Glutamatergic neuron (in vitro differentiated cells): ENCODE data around the gene POLR3B. TPM values are rescaled to one million over a fixed set of nuclear protein-coding genes. Genes with fewer than 3 reads are reported as not detected.
"Not testable (repeated sequence)": the region's sequence is repeated elsewhere in the genome, so short reads cannot be mapped to it uniquely, and the experiment has no call there.

ENCODE experiments used
- DNase-seq: peaks from one replicate; pipeline ENCODE4 v3.0.0; 2022
- H3K27ac Mint-ChIP-seq: one replicate; pipeline ENCODE4 v1.8.0; 2020; ENCODE audit warnings: mild to moderate bottlenecking, mixed read lengths, inconsistent platforms; ENCODE audit not compliant: unreplicated experiment
- H3K27me3 Mint-ChIP-seq: one replicate; pipeline ENCODE4 v1.8.0; 2020; ENCODE audit warnings: mild to moderate bottlenecking, moderate library complexity, mixed read lengths, inconsistent platforms; ENCODE audit not compliant: unreplicated experiment
- H3K36me3 Mint-ChIP-seq: one replicate; pipeline ENCODE4 v1.8.0; 2020; ENCODE audit warnings: mild to moderate bottlenecking, mixed read lengths, inconsistent platforms; ENCODE audit not compliant: unreplicated experiment
- H3K4me1 Mint-ChIP-seq: one replicate; pipeline ENCODE4 v1.8.0; 2020; ENCODE audit warnings: mild to moderate bottlenecking, low read depth, mixed read lengths, inconsistent platforms; ENCODE audit not compliant: unreplicated experiment
- H3K4me3 Mint-ChIP-seq: one replicate; pipeline ENCODE4 v1.8.0; 2020; ENCODE audit warnings: mild to moderate bottlenecking, mixed read lengths, inconsistent platforms; ENCODE audit not compliant: unreplicated experiment
- H3K9me3 Mint-ChIP-seq: one replicate; pipeline ENCODE4 v1.8.0; 2020; ENCODE audit warnings: mild to moderate bottlenecking, moderate library complexity, mixed read lengths, inconsistent platforms; ENCODE audit not compliant: unreplicated experiment
- CTCF ChIP-seq: fragments of 200-600 bp; sonication (generic); IDR thresholded peaks from one replicate; pipeline ENCODE4 v1.5.0; 2021; ENCODE audit not compliant: partially characterized antibody, unreplicated experiment
- total RNA-seq: library from RNA; stranded (reverse); fragmentation: NEBNext Ultra II Directional; extraction: Animal tissue kit (Norgen Biotek cat#: 25700); gene quantifications from one replicate; pipeline ENCODE4 v1.2.1, GENCODE V29; 2021; ENCODE audit not compliant: unreplicated experiment

Gene POLR3B
- total RNA-seq, 1 donor from 2014 or later: 12.1 TPM

GRCh38 chr12:106455111-106455510 lies 97.6 kb downstream of the POLR3B start:
- Mint-ChIP-seq H3K9me3 (no peaks in the 10 kb centered on the region), H3K4me1 (no peaks in the 10 kb centered on the region), H3K4me3 (no peak overlapping the region), H3K27ac (no peak overlapping the region), H3K27me3 (no peaks in the 10 kb centered on the region), H3K36me3 (peaks cover 4% of the 10 kb centered on the region)
- TF ChIP-seq CTCF: no peak
- no peak for DNase-seq

GRCh38 chr12:106459124-106459523 lies 101.6 kb downstream of the POLR3B start:
- Mint-ChIP-seq H3K9me3 (no peaks in the 10 kb centered on the region), H3K4me3 (no peak overlapping the region), H3K36me3 (peaks cover 9% of the 10 kb centered on the region), H3K4me1 (no peaks in the 10 kb centered on the region), H3K27ac (no peak overlapping the region), H3K27me3 (no peaks in the 10 kb centered on the region)
- no peak for DNase-seq
- TF ChIP-seq CTCF: no peak

- H3K4me3 Mint-ChIP-seq: no peak overlapping the region
- no peaks in the 10 kb centered on the region for H3K27me3 Mint-ChIP-seq
- no peak overlapping the region for H3K27ac Mint-ChIP-seq
- H3K4me1 Mint-ChIP-seq: no peaks in the 10 kb centered on the region
- no peak for TF ChIP-seq CTCF
- peaks cover 9% of the 10 kb centered on the region for H3K36me3 Mint-ChIP-seq
- no peak for DNase-seq
- no peaks in the 10 kb centered on the region for H3K9me3 Mint-ChIP-seq
Observed at GRCh38 chr12:106459534-106459933, 102.0 kb downstream of the POLR3B start.

- TF ChIP-seq CTCF: no peak
- Mint-ChIP-seq H3K4me1 (no peaks in the 10 kb centered on the region), H3K36me3 (peaks cover 9% of the 10 kb centered on the region), H3K27me3 (no peaks in the 10 kb centered on the region), H3K4me3 (no peak overlapping the region), H3K9me3 (no peaks in the 10 kb centered on the region), H3K27ac (no peak overlapping the region)
- no peak for DNase-seq
Observed at GRCh38 chr12:106461730-106462129, 104.2 kb downstream of the POLR3B start.

- H3K27ac Mint-ChIP-seq, H3K4me3 Mint-ChIP-seq, H3K27me3 Mint-ChIP-seq, H3K4me1 Mint-ChIP-seq, DNase-seq, H3K9me3 Mint-ChIP-seq: not testable (repeated sequence)
- peaks cover 18% of the 10 kb centered on the region for H3K36me3 Mint-ChIP-seq
Observed at GRCh38 chr12:106465605-106466004, 108.1 kb downstream of the POLR3B start.

- not testable (repeated sequence) for H3K4me3 Mint-ChIP-seq, H3K9me3 Mint-ChIP-seq, H3K36me3 Mint-ChIP-seq, H3K27ac Mint-ChIP-seq, DNase-seq, H3K4me1 Mint-ChIP-seq, H3K27me3 Mint-ChIP-seq
Observed at GRCh38 chr12:106475662-106476061, 118.1 kb downstream of the POLR3B start.

GRCh38 chr12:106477627-106478026 lies 120.1 kb downstream of the POLR3B start:
- H3K27me3 Mint-ChIP-seq, DNase-seq, H3K4me1 Mint-ChIP-seq, H3K4me3 Mint-ChIP-seq, H3K27ac Mint-ChIP-seq, H3K36me3 Mint-ChIP-seq, H3K9me3 Mint-ChIP-seq: not testable (repeated sequence)
